GM21717 (cell line): ENCODE data around the gene ATOH7.
"Not testable (repeated sequence)": the region's sequence is repeated elsewhere in the genome, so short reads cannot be mapped to it uniquely, and the experiment has no call there.

Experiments used
- ATAC-seq: cut with Tn5 transposase; IDR thresholded peaks from one replicate; pipeline ENCODE4 v1.9.1; 2021; ENCODE audit warnings: mild to moderate bottlenecking, moderate library complexity; ENCODE audit not compliant: unreplicated experiment

ATOH7 gene

DNA sequence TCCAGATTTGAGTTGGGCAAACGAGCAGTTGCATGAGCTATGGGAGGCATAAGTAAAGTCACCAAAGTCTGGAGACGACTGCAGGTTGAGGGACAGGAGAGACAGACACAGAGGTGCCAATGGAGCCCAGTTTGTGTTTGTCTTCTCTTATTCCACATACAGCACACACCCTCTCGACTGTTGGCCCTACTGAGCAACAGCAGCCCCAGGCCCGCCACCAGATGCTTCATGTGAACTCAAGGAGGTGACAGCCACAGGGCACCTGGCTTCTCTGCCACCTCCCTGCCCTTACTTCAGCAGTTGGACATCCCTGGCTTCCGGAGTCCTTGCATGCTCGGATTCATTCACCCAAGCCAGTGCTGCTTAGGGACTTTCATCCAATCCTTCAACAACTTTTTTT lies 6.5 kb upstream of the ATOH7 start:
- no peak for ATAC-seq

DNA sequence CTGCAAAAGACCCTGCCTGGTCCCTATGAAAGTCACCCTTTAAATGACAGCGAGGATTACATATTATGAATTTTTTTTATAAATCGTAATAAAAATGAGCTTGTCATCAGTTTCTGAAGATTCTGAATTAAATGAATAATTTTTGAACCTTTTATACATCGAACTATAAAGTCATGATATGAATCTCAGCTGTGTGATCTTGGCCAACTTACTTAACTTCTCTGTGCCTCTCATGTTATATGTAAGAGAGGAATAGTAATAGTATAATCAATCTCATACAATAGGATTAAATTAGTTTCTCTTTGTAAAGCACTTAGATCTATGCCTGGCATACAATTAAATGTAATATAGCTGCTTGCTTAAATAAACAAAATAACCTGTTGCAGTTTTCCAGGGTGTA lies 5.3 kb upstream of the ATOH7 start:
- no peak for ATAC-seq

DNA sequence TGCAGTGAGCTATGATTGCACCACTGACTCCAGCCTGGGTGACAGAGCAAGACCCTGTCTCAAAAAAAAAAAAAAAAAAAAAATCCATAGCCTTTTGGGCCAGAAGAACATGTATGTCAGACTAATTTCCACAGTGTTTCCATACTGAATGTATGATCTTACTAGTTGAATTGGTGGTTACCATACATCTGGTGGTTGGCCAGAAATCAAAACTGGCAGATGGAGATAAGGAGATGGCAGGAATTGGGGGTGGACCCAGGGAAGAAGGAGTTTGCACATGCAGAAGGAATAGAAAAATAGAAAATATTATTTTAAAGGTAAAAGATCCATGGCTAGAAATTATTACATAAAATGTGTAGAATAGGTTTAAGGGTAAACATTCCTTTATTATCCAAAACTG lies 3.7 kb upstream of the ATOH7 start:
- no peak for ATAC-seq

DNA sequence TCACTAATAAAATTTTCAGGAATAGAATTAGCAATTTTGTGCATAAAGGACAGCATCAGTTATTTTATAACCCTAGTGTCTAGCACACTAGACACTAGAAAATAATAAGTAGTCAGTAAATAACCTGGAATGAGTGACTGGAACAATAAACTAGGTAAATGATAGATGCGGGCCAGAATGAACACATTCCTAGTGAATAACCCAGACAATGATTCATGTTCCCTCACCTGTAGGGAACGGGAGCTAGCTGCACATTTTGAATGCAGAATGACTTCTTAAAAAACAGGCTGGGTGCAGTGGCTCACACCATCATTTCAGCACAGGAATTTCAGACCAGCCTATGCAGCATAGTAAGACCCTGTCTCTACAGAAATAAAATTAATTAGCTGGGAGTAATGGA lies 3.2 kb upstream of the ATOH7 start:
- no peak for ATAC-seq

DNA sequence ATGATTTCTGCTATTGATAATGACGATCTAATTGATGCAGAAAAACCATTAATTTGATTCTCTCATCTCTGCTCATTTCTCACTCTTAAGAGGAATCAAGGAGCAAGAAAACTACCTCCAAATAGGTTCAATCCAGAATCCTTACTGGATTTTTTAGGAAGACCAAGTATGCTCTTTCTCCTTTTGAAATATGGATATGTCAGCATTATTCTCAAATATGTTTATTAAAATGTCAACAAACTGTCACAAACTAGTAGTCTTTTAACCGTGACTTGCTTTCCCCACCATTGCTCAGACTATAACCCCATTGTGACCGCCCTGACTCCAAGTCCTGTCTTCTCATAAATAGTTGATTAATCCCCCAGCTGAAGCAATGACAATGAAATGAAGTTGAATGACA lies 1.1 kb upstream of the ATOH7 start:
- no peak for ATAC-seq

DNA sequence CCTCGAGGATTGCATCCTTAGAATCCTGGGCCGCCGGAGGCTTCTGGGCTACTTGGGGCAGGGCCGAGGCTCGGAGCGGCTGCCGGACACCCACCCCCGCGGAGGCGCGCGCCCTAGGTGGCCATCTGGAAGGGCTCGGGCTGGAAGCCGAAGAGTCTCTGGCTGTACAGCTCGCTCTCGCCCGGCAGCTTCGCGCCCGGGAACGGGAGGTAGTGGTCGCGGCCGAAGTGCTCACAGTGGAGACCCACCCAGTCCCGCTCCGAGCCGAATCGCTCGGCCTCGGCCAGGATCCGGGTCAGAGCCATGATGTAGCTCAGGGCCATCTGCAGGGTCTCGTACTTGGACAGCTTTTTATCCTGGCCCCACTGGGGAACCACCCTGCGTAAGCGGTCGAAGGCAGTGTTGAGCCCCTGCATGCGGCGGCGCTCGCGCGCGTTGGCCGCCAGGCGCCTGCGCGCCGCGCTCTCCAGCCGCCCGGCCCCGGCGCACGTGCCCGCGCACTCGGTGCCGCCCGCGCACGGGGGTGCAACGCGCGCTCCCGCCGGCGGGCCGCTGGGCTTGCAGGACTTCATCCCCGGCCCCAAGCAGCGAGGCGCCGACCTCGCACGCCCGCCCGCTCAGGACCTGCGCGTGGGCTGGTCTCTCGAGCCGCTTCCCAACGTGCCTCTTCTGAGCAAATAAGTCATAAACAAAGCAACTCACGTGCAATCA lies 652 bp downstream of the ATOH7 start:
- ATAC-seq, result peak; percentile 77

DNA sequence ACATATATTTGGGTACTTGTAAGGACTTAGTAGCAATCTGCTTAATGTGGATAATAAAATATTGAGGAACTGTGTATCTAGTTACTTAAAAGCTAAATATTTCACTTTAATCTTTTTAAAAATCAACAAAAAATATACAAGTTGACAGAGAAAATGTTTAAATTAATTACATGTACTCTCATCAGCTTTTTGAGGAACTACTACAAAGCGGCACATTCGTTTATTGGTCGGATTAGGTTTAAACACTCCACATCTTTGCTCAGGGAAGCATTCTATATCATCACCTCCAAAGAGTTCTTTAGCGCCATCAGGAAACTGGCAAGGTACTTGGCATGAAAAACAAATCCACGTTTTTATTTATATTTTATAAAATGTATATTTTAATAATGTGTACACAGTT lies 1.6 kb downstream of the ATOH7 start:
- ATAC-seq, result no peak

DNA sequence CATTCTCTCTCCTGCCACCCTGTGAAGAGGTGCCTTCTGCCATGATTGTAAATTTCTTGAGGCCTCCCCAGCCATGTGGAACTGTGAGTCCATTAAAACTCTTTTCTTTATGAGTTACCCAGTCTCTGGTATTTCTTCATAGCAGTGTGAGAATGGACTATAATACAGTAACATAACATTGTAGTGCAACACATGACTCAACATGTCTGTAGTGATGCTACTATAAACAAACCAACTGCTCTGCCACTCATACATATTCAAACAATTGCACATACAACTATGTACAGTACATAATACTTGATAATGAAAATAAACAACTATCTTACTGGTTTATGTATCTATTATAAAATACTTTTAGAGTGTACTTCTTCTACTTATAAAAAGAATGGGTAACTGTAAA lies 7.1 kb downstream of the ATOH7 start:
- no peak for ATAC-seq

DNA sequence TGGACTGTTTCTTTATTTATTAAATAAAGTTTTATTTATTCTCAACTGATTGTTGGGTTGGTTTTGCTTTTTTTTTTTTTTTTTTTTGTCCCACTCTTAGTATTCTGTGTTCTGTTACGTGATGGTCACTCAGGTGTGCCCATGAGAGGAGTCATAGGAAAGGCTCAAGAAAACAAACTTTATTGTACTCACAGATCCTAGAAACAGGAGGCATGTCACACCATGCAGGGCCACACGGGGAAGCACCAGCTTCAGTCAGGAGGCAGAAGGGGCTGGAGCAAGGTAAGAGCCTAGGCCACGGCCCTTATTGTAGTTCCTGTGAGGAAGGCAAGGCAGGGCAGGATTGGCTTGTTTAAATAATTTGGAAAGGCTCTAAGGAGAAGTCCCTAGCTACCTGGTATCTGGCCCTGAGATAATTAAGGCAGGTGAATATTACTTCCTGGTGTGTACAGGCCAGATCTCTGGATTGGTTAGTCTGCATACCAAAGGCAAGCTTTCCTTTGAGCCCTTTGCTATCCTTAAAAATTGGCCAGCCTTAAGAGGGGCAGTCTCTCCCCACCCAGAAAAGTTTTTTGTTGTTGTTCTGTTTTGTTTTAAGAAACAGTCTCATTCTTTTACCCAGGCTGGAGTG lies 8.3 kb downstream of the ATOH7 start:
- no peak for ATAC-seq

DNA sequence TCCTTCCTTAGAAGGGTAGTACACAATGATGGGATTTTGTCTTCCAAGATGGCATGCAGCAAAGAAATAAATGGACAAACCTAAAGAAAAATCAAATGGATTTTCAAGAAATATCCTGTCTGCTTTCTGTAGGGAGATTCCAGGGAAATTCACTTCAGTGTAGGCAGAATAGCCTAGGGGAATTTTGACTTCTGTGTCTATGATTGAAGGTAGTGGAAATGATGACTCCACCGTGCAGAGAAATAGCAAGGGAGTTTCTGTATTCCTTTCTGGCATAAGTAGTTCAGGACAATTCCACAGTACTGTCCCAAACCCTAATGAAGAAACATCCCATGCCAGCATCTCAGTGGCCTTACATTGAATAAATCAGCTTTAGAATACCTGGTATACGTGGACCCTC lies 9.5 kb downstream of the ATOH7 start:
- ATAC-seq, result no peak

DNA sequence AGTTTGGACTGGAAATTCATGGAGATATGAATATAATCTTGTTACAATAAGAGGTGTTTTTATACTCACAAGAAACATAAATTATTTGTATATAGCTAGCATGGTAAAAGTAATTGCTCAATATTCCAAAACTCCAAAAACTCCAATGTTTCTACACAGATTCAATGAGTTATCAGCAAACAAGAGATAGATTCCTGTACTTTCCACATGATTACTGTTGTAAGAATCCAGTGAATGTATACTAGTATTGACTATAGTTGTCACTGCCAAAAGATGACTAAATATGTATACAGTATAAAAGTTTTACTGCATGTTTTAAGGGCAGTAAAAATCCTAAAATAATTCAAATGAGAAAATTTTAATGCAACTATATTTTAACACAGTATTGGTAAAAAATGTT lies 10.7 kb downstream of the ATOH7 start:
- ATAC-seq, result no peak

DNA sequence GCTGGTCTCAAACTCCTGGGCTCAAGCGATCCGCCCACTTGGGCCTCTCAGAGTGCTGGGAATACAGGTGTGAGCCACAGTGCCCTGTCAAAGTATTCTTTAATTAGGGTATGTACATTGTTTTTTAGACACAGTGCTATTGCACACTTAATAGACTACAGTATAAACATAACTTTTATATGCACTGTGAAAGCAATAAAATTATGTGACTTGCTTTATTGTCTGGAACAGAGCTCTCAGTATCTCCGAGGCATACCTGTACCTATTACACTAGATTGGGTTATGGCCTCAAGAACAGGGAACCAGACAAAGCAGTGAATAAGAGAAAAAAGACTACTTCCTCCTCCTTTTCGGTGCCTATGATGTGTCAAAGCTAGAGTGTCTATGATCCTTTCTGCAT lies 13.1 kb downstream of the ATOH7 start:
- ATAC-seq, result no peak

DNA sequence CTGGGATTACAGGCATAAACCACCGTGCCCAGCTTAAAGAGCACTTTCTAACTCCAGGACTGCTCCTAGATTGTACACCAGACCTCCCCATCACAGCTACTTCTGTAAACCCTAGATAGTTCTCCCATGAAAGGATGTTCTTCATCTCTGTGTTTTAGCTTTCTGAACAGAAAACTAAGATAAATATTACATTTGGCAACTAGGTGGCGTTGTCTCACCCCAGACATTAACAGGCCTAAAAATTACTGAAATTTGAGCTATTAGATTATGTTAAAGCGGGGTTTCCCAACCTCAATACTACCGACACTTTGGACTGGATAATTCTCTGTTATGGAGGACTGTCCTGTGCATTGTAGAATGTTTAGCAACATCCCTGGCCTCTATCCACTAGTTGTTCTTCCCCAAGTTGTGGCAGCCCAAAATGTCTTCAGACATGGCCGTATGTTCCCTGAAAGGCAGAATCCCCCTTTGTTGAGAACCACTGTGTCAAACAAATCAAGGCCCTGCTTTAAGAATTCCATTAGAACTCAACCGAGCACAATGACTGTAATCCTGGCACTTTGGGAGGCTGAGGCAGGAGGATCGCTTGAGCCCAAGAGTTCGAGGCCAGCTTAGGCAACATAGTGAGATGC lies 19.1 kb downstream of the ATOH7 start:
- ATAC-seq, result no peak

DNA sequence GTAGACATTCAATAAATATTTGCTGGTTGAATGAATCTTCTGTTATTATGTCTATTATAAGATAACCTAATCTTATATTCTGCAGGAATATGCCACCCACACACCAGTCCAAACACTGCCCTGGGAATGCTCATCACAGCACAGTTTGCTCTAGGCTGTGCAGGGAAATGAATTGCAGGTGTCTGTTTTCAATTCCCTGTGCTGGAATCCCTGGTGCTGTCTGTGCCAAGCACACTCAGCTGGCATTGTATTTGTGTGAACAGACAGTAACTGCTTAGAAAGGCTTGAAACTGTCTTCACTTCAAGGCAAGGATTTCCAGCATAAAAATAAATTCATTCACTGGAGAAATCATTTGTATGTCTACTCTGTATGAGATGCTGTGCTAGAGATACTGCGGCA lies 20.2 kb downstream of the ATOH7 start:
- no peak for ATAC-seq

DNA sequence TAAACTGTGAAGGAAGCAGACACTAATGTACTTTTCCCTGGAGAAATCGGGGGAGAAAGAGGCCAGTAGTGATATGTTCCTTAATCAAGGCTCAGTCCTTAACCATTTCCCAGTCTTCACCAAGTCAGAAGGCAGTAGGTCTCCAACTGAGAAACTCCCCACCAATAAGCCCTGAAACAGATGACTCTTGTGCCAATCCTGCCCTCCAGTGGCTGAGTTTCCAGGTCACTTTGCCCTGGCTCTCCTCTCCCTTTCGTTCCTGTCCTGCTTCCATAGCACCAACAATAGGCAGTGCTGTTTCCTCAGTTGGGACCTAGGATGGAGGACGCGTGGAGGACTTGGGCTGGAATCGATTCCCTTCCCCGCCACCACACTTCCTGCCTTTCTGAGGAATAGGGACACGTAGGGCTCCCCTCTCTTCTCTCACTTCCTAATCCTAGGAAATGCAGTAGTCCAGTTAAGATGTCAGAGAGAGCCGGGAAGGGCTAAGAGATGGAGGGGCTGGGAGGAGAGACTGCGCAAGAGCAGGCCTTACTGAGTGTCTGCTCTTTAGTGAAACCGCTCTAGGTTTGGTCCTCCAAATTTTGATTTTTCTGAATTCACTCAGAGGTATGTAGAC lies 23.4 kb downstream of the ATOH7 start:
- no peak for ATAC-seq

DNA sequence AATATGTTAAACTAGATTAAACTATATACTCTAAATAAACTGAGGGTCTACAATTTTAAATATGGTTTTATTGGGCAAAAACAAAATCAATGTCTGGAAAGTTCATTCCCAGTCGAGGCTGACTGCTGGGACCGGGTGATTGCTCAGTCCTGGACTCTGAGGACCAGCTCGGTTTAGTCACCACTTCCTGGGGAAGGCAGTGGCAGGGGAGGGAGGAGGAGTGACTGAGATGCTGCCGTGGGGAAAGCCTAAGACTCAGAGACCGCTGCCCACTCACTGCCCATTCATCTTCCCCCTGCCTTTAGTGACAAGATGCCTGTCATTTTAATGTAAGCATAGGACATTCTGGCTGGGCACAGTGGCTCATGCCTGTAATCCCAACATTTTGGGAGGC lies 29.0 kb downstream of the ATOH7 start:
- no peak for ATAC-seq

DNA sequence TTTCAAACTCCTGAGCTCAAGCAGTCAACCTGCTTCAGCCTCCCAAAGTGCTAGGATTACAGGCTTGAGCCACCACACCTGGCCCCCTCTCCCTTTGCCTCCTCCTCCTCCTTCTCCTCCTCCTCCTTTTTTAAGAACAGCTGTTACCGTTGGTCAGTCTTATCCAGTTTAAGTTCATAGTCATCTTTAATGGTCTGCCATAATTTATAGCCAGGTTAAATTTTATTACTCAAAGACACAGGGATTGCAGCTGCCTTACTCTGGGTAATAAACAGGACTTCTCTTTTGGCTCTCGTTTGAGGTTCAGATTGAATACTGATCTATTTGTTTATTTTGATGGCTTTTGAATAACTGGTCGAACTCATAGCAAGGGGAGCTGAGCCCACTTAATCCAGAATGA lies 35.2 kb downstream of the ATOH7 start:
- no peak for ATAC-seq

DNA sequence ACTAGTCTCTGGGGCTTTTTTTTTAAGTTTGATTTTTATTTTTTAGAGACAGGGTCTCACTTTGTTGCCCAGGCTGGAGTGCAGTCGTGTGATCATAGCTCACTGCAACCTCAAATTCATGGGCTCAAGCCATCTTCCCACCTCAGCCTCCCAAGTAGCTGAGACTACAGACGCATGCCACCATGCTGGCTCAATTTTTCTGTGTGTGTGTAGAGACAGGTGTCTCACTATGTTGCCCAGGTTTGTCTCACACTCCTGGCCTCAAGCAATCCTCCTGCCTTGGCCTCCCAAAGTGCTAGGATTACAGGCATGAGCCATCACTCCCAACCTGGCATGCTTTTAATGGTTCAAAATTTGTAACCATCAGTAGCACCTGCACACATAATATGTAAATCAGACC lies 36.1 kb downstream of the ATOH7 start:
- not testable (repeated sequence) for ATAC-seq

DNA sequence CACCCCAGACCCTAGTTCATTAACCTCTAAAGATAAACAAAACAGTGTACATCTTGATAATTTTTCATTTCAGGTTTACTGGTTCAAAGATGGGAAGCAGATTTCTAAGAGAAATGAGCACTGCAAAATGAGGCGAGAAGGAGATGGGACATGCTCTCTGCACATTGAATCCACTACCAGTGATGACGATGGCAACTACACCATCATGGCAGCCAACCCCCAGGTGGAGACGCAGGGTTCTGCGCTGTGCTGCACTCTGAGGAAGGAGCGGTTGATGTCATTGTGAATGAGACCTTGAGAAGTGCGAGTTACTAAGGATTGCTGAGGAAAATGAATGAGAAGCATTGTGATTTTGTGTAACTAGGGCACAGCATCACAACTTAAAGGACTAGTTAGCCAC lies 37.6 kb downstream of the ATOH7 start:
- no peak for ATAC-seq

DNA sequence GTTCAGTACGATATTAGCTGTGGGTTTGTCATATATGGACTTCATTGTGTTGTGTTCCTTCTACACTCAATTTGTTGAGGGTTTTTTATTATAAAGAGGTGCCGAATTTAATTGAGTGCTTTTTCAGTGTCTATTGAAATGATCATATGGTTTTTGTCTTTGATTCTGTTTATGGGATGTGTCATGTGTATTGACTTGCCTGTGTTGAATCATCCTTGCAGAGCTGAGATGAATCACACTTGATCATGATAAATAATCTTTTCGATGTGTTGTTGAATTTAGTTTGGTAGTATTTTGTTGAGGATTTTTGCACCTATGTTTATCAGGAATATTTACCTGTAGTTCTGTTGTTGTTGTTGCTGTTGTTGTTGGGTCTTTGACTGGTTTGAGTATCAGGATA lies 39.8 kb downstream of the ATOH7 start:
- ATAC-seq, result no peak

DNA sequence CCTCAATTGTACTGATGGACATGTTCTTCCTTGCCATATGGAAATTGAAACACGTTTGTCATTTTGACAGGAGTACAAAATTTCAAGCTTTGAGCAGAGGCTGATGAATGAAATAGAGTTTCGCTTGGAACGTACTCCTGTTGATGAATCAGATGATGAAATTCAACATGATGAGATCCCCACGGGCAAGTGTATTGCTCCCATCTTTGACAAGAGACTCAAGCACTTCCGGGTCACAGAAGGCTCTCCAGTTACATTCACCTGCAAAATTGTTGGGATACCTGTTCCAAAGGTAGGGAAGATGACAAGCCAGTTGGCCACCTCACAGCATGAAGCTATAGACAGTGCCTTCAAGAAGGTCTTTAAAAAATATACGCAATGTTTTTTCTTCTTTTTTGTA lies 43.1 kb downstream of the ATOH7 start:
- no peak for ATAC-seq

DNA sequence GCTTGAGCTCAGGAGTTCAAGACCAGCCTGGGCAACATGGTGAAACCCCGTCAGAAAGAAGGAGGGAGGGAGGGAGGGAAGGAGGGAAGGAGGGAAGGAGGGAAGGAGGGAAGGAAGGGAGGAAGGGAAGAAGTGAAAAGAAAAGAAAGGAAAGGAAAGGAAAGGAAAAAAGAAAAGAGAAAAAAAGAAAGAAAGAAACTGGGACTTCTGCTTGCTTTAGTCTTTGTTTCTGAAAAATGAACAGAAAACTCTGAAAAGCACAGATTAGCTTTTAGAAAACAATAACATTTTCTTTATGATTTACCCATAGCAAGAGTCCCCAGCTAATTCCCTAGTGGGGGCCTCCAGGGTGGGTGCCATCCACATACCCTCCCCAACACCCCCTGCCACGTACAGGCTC lies 46.8 kb downstream of the ATOH7 start:
- no peak for ATAC-seq
